GM12878 (cell line): Measurements from ENCODE around the gene NFE2L3. TPM values are rescaled to one million over a fixed set of nuclear protein-coding genes. Genes with fewer than 3 reads are reported as not detected.

Experiments
- ASH2L ChIP-seq: fragments of 300-600, 200-600 bp; sonication (generic); IDR thresholded peaks from 2 replicates; pipeline ENCODE4 v1.6.1; 2017; ENCODE audit warnings: low read depth, mild to moderate bottlenecking, borderline replicate concordance
- BCL11A ChIP-seq: IDR thresholded peaks from 2 replicates; pipeline ENCODE4 v1.6.1; 2011; ENCODE audit warnings: low read depth, low read length
- CBFB ChIP-seq: IDR thresholded peaks from 2 replicates; pipeline ENCODE4 v1.6.1; 2016; ENCODE audit warnings: antibody characterized with exemption, low read depth
- CEBPZ ChIP-seq: fragments of 150-350 bp; IDR thresholded peaks from 2 replicates; pipeline ENCODE4 v1.6.1; 2016; ENCODE audit warnings: low read depth, low read length
- ETV6 ChIP-seq, 2 experiments: fragments of 450-650 bp in 1 of 2; IDR thresholded peaks in 1 of 2; conservative IDR thresholded peaks in 1 of 2; 2 replicates each; pipeline ENCODE4 v1.6.1; 2014; ENCODE audit warnings: antibody characterized with exemption in 1 of 2, borderline replicate concordance in 1 of 2, low read depth in 1 of 2, mild to moderate bottlenecking in 1 of 2, moderate library complexity in 1 of 2
- FOXM1 ChIP-seq: IDR thresholded peaks from 2 replicates; pipeline ENCODE4 v1.6.1; 2012; ENCODE audit warnings: low read depth, mild to moderate bottlenecking, inconsistent platforms, low read length, moderate library complexity
- RBBP5 ChIP-seq: fragments of 200-600 bp; sonication (generic); conservative IDR thresholded peaks from 2 replicates; pipeline ENCODE4 v1.6.1; 2016
- STAT1 ChIP-seq: fragments of 450-650 bp; conservative IDR thresholded peaks from 2 replicates; pipeline ENCODE4 v1.6.1; 2014; ENCODE audit warnings: antibody characterized with exemption, mild to moderate bottlenecking
- SUZ12 ChIP-seq: fragments of 200-600 bp; sonication (generic); IDR thresholded peaks from one replicate; pipeline ENCODE4 v1.6.1; 2018; ENCODE audit warnings: antibody characterized with exemption, mild to moderate bottlenecking; ENCODE audit not compliant: unreplicated experiment
- TCF3 ChIP-seq: IDR thresholded peaks from 2 replicates; pipeline ENCODE4 v1.6.1; 2012; ENCODE audit warnings: low read depth, mild to moderate bottlenecking, low read length, borderline replicate concordance; ENCODE audit not compliant: insufficient read depth
- USF1 ChIP-seq: IDR thresholded peaks from 2 replicates; pipeline ENCODE4 v1.6.1; 2011; ENCODE audit warnings: borderline replicate concordance, low read depth, mild to moderate bottlenecking, moderate library complexity, mixed read lengths, low read length; ENCODE audit not compliant: insufficient read depth; ENCODE audit errors: extremely low read length
- ZBED1 ChIP-seq: IDR thresholded peaks from 2 replicates; pipeline ENCODE4 v1.6.1; 2016; ENCODE audit warnings: borderline replicate concordance
- ZBTB33 ChIP-seq: fragments of 450-650 bp; IDR thresholded peaks from 2 replicates; pipeline ENCODE4 v1.6.1; 2017; ENCODE audit warnings: mild to moderate bottlenecking
- ZNF207 ChIP-seq: fragments of 450-650 bp; IDR thresholded peaks from 2 replicates; pipeline ENCODE4 v1.6.1; 2014; ENCODE audit warnings: antibody characterized with exemption, mild to moderate bottlenecking, borderline replicate concordance
- polyA plus RNA-seq, 11 experiments: library from polyadenylated mRNA; depleted of rRNA in 4 of 11; unstranded in 6 of 11; stranded (reverse) in 5 of 11; fragments of >200 nt; fragmentation: Nextera tagmentation in 4 of 11; fragmentation: Illumina TruSeq in 1 of 11; extraction: Ambion mirVana in 4 of 11; extraction: Trizol in 1 of 11; gene quantifications; 1 replicate in 1 of 11; 2 replicates in 10 of 11; pipeline versions ENCODE4 v1.2.1 to v1.2.3, GENCODE V29; 2011 to 2016; ENCODE audit warnings: inconsistent platforms in 2 of 11, missing spikeins in 2 of 11, low read depth in 1 of 11
- total RNA-seq, 4 experiments: library from RNA; depleted of rRNA in 3 of 4; stranded (reverse); fragments of >200 nt in 3 of 4; fragmentation: Illumina TruSeq in 1 of 4; extraction: Trizol in 1 of 4; gene quantifications; 2 replicates each; pipeline versions ENCODE4 v1.2.1 to v1.2.3, GENCODE V29; 2013 to 2021
- TF ChIP-seq, protein P1 (sequence below): fragments of 450-650 bp; IDR thresholded peaks from 2 replicates; pipeline ENCODE4 v1.6.1; 2017; ENCODE audit warnings: low read depth, mild to moderate bottlenecking, moderate library complexity
- TF ChIP-seq, protein P2 (sequence below): fragments of 450-650 bp; IDR thresholded peaks from 2 replicates; pipeline ENCODE4 v1.6.1; 2018; ENCODE audit warnings: mild to moderate bottlenecking, low read depth, moderate library complexity; ENCODE audit not compliant: partially characterized antibody

Gene NFE2L3
- total and polyA plus RNA-seq, 10 of the 15 experiments (the other 5 are each of a cell fraction or from before 2014, with no cell fraction given), result 4.4 to 34.9 (median 13.0) TPM

DNA sequence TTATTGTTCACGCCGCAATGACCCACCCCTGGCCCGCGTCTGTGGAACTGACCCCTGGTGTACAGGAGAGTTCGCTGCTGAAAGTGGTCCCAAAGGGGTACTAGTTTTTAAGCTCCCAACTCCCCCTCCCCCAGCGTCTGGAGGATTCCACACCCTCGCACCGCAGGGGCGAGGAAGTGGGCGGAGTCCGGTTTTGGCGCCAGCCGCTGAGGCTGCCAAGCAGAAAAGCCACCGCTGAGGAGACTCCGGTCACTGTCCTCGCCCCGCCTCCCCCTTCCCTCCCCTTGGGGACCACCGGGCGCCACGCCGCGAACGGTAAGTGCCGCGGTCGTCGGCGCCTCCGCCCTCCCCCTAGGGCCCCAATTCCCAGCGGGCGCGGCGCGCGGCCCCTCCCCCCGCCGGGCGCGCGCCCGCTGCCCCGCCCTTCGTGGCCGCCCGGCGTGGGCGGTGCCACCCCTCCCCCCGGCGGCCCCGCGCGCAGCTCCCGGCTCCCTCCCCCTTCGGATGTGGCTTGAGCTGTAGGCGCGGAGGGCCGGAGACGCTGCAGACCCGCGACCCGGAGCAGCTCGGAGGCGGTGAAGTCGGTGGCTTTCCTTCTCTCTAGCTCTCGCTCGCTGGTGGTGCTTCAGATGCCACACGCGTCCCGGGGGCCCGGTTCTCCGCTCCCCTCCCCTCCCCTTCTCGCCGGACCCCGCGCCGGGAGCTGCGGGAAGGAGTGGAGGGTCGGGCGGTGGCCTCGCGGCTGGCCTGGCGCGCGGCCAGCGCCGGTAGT, 49.4 kb downstream of the NFE2L3 start, which contains the start of gene CBX3 (continued):
- TF ChIP-seq, protein P1, sequence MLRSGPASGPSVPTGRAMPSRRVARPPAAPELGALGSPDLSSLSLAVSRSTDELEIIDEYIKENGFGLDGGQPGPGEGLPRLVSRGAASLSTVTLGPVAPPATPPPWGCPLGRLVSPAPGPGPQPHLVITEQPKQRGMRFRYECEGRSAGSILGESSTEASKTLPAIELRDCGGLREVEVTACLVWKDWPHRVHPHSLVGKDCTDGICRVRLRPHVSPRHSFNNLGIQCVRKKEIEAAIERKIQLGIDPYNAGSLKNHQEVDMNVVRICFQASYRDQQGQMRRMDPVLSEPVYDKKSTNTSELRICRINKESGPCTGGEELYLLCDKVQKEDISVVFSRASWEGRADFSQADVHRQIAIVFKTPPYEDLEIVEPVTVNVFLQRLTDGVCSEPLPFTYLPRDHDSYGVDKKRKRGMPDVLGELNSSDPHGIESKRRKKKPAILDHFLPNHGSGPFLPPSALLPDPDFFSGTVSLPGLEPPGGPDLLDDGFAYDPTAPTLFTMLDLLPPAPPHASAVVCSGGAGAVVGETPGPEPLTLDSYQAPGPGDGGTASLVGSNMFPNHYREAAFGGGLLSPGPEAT, result 0 out of 2 replicates have a peak, but pooled peaks have one; percentile 22
- TF ChIP-seq ZBTB33 (no peak), BCL11A (peak; percentile 4; the same call in 1 of the 2 replicates), CBFB (peak; percentile 49), SUZ12 (no peak), CEBPZ (no peak), ETV6 (conservative IDR thresholded peaks at IDR 0.05 in 1 of 2, IDR thresholded peaks at IDR 0.05 in 1 of 2; ENCODE audit: borderline replicate concordance in 1 of 2, low read depth in 1 of 2) (no peak), STAT1 (no peak), ZBED1 (peak; percentile 33; the same call in 1 of the 2 replicates), USF1 (no peak), FOXM1 (no peak), ZNF207 (no peak), RBBP5 (no peak), TCF3 (peak; percentile 48; the same call in 1 of the 2 replicates), ASH2L (peak; percentile 37; the same call in 1 of the 2 replicates)
- TF ChIP-seq, protein P2, sequence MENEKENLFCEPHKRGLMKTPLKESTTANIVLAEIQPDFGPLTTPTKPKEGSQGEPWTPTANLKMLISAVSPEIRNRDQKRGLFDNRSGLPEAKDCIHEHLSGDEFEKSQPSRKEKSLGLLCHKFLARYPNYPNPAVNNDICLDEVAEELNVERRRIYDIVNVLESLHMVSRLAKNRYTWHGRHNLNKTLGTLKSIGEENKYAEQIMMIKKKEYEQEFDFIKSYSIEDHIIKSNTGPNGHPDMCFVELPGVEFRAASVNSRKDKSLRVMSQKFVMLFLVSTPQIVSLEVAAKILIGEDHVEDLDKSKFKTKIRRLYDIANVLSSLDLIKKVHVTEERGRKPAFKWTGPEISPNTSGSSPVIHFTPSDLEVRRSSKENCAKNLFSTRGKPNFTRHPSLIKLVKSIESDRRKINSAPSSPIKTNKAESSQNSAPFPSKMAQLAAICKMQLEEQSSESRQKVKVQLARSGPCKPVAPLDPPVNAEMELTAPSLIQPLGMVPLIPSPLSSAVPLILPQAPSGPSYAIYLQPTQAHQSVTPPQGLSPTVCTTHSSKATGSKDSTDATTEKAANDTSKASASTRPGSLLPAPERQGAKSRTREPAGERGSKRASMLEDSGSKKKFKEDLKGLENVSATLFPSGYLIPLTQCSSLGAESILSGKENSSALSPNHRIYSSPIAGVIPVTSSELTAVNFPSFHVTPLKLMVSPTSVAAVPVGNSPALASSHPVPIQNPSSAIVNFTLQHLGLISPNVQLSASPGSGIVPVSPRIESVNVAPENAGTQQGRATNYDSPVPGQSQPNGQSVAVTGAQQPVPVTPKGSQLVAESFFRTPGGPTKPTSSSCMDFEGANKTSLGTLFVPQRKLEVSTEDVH, result peak; percentile 91
